H1 (cell line): Measurements from ENCODE around the gene CCDC183. TPM values are rescaled to one million over a fixed set of nuclear protein-coding genes. Genes with fewer than 3 reads are reported as not detected.

Experiments used
- RAD21 ChIP-seq, 2 experiments: IDR thresholded peaks in 1 of 2; conservative IDR thresholded peaks in 1 of 2; 2 replicates each; pipeline ENCODE4 v1.6.1; 2011; ENCODE audit warnings: low read depth in 2 of 2, low read length in 2 of 2, improper control_type of control experiment in 1 of 2, inconsistent platforms in 1 of 2, mild to moderate bottlenecking in 1 of 2, moderate library complexity in 1 of 2
- RXRA ChIP-seq: IDR thresholded peaks from 2 replicates; pipeline ENCODE4 v1.6.1; 2011; ENCODE audit warnings: low read depth, mild to moderate bottlenecking, low read length, moderate library complexity; ENCODE audit not compliant: insufficient read depth
- polyA plus RNA-seq, 7 experiments: library from polyadenylated mRNA; depleted of rRNA in 3 of 7; stranded (reverse) in 5 of 7; unstranded in 2 of 7; fragments of >200 nt in 5 of 7; fragments of 200-250 nt in 2 of 7; gene quantifications; 1 replicate in 5 of 7; 2 replicates in 1 of 7; 4 replicates in 1 of 7; pipeline versions ENCODE4 v1.2.1 to v1.2.3, GENCODE V29; 2011 to 2013; ENCODE audit warnings: missing spikeins in 2 of 7, mixed read lengths in 2 of 7
- total RNA-seq: library from RNA; stranded (reverse); fragmentation: NEBNext Ultra II Directional; extraction: Animal tissue kit (Norgen Biotek cat#: 25700); gene quantifications from 2 replicates; pipeline ENCODE4 v1.2.1, GENCODE V29; 2021

Gene CCDC183
- total and polyA plus RNA-seq, 2 of the 8 experiments (the other 6 are each of a cell fraction or from before 2014, with no cell fraction given), result 0.51 to 1.6 TPM

DNA sequence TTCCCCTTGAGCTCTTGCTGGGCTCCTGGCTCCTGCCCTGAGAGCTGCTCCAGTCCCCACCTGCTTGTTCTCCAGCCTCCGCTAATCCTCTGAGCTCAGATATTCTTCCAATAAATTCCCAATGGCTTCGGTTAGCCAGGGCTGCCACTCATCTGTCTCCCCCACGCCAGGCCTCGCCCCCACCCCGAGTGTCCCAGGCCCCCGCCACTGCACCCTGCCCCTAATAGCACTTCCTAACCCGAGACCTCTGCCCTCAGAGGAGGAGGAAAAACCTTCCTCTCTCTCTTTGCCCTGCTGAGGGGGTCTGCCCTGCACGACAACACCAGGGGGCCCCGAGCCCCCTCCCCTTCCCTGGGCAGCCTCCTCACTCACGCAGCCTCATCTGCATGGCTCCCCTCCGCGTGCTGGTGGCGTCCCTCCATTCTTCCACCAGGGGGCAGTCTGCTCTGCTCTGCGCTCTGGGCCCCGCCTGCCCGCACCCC, 26.4 kb upstream of the CCDC183 start (continued):
- TF ChIP-seq RXRA (no peak), RAD21 (IDR thresholded peaks at IDR 0.05 in 1 of 2, conservative IDR thresholded peaks at IDR 0.05 in 1 of 2; ENCODE audit: low read depth in 2 of 2, low read length in 2 of 2) (peak in 1 of 2 experiments; percentile 11; a peak in 2 of 4 replicates)
- TF ChIP-seq, all 59 proteins: peak for 5
